GM21367 (cell line): ENCODE results near the gene ECHS1.

Source experiments
- ATAC-seq: cut with Tn5 transposase; IDR thresholded peaks from one replicate; pipeline ENCODE4 v1.9.1; 2021; ENCODE audit not compliant: unreplicated experiment

ECHS1 gene

DNA sequence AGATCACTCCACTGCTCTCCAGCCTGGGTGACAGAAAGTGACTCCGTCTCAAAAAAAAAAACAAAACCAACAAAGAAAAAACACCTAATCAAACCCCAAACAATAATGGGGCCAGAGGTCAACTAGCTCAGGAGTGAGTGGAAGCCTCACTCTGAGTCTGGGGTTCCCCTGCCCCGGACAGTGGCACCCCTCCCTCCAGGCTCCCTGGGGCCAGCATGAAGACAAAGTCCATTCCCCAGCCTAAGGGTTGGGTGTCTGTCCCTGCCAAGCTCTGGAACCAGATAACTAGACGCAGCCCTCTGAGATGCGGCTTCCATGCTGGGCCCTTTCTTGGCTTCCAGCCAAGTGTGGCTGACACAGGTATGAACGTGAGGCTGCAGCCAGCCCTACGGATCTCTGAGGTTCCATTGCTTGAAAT, 13.6 kb downstream of the ECHS1 start:
- no peak for ATAC-seq

DNA sequence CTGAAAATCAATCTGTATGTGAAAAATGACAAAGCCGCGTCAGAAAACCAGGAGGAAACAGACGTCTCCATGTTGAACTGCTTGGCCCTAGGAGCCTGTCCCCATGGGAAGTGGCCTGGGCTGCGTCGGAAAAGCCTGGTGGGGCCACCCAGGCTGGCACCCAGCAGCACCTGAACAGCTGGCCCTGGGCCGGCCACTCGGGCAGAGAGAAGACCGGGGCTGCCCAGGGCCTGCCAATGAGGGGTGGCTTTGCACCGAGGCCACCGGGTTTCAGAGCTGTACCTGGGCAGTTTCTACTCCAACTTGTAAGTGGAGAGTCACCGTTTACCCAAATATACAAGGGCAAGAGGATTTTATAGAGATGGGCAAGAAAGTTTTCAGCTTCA, 14.2 kb downstream of the ECHS1 start:
- no peak for ATAC-seq

DNA sequence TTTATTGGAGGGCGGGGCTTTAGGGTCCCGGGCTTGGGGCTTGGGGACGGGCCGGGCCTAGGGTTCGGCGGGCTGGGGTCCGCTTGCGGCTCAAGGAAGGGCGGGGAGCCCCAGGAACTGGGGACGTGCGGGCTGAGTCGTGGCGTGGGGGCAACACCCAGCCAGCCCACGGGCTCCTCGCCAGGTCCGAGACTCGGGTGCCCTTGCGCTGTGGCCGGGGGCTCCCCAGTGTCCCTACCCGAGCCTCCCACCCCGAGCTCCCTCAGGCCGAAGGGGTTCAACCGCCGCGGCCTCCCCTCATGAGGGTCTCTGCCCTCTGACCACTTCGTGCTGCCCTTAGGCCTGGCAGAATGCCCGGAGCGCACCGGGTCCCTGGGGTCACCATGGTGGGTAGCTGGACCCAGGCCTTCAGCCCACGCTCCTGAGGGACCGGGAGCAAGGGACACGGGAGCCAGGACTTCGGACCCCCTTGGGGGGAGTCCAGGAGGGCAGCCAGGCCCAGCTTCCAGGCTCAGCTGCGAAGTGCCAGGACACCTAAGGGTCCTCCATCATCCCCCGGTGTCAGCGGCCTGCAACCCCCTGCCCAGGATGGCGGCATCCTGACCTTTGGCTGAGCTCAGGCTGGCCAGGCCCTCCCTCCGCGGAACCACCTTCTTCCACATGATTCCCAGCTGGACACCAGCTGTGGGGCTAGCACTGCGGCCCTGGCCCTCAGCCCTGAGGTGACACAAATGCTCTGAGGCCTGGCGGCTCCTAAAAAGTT, 14.8 kb downstream of the ECHS1 start:
- no peak for ATAC-seq

DNA sequence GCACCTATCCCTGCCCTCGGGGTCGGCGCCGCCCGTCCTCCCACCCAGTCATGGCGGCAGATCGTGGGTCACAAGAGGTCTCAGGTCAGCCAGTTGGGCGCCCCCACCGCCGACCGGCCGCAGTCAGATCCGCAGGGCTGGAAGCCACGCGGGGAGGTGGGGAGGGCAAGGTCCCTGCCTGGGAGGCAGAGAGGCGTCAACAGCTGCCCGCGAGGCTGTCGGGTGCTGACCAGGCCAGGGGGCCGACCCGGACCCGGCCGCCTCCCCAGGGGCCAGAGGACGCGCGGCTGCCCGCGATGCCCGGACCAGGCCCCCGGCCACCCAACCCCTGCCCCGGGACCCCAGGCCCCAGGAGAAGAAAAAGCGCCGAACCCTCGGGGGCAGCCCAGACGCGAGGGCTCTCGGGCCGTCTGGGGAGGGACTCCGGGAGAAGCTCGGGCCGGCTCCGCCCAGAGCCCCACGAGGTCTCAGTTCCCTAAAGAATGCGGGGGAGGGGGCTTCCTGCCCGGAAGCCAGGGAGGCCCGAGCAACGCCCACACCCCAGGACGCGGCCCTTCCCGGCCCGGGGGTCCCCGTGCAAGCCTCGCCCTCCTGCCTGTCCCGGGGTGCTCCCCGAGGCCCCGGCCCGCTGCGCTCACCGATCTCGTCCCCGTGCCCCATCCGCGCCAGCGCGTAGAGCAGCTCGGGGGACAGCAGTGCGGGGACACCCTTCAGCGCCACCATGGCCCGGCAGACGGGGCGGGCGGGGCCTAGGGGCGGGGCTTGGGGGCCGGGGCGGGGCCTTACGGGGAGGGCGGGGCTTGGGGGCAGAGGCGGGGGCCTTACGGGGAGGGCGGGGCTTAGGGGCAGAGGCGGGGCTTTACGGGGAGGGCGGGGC, 15.6 kb downstream of the ECHS1 start, which contains the start of gene FUOM:
Gene FUOM (minus strand): TSS at position 735 of the 877 bp plus-strand sequence. CDS start 12 bp downstream, at position 723.
- ATAC-seq, result peak; percentile 57

DNA sequence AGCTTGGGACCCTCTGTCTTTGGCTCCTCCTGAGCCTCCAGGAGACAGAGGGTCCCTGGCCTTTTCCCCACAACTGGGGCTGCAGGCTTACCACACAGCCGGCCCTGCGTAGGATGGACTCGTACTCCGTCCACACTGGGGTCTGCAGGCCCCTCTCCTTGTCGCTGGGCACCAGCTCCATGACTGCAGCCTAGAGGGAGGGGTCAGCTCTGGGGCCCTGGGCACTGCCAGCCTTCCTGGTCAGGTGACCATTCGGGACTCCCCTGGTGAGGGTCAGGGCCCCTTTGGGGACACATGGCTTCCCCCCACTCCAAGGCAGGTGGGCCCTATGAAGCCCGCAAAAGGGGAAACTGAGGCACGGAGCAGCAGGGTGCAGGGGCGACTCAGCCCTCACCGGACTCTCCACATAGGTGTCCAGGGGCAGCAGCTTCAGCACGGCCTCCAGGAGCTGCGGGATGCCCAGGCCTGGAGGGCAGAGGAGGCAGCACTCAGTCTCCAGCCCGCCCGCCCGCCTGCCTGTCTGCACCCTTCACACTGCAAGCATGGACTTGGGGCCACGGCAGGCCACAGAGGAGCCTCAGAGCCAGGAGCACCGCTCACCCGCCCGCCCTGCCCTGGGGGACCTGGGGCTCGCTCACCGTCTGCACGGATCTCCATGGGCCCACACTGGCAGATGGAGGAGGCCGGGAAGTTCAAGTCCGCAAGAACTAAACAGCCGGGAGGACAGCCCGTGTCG, 16.4 kb downstream of the ECHS1 start:
- no peak for ATAC-seq

DNA sequence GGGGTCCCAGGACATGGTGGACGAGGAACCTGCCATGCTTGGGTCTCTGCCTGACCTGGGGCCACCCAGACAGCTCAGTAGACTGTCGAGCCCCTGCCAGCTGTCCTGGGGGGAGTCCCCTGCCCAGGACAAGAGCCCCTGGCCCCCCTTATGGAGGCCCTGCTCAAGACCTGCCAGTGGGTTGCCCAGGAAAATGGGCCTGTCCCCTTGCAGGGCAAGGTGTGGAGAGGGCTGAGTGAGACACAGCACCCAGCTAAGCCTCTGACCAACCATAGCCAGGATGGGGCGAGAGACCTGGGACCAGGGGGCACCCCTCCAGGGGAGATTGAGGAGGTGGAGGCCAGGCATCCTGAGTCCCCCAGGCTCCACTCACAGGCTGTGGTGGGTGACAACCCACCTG, 17.2 kb downstream of the ECHS1 start:
- no peak for ATAC-seq

DNA sequence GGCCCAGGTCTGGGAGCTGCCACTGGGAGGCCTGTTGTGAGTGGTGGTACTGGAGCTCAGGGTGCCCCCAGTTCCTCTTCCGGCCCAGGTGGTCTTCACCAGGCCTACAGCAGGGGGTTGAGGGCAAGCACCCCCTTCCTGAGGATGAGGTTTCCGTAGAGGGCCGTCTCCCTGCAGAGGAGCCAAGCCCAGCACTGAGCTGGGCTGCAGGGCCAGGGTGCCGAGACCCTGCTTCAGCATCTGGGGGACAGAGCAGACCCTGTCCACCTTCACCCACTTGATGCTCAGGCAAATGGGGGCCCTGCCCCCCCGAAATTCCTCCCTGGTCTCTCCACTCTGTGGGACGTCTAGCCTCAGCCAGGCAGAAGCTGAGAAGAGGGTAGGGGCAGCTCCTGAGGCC, 17.9 kb downstream of the ECHS1 start:
- ATAC-seq, result no peak

DNA sequence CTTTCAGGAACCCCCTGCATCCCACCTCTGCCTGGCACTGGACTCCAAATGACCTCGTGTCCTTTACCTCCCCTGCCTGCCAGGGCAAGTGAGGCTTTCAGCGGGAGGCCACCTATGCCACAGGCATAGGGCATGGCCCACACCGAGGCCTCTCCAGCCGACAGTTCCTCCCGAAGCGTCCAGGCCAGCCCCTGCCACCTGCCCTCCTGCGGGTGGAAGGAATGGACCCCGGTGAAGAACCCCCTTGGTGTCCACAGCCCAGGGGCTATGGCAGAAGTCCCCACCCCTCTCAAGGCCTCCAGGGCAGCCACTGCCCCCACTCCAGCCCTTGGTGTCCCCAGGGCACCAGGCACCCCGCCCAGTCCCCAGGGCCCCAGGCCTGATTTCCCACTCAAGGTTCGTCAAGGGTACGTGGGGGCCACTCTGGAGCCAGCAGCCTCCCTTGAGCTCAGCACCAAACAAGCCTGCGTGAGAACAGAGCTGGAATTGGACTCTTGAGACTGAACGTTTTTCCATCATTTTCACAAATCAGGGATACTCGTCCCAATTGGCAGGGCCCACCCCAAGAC, 18.4 kb downstream of the ECHS1 start:
- ATAC-seq, result no peak

DNA sequence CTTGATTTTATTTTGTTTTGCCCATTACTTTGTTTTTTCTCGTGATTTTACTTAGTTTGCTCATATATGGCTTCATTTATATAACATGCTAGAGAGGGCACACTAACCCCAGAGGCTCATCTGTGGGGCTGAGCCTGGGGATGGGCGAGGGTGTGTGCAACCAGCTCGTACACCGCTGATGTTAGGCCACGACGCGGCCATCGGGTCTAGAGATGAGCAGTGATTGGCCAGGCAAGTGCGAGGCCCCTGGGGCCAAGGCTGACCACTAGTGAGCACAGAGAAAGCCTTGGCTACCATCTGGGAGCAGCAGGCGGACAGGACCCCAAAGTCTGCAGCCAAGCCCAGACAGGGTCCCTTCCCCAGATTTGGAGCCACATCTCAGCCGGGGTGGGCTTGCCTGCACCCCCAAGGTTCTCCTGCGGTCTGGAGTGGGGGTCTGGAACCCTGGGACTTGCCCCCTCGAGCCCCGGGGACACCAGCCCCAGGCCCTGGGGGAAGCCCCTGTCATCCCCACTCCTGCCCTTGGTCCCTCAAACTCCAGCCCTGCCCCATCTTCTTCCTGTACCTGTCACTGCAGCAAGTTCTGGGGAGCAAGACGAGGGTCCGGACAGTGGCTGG, 19.1 kb downstream of the ECHS1 start:
- no peak for ATAC-seq

DNA sequence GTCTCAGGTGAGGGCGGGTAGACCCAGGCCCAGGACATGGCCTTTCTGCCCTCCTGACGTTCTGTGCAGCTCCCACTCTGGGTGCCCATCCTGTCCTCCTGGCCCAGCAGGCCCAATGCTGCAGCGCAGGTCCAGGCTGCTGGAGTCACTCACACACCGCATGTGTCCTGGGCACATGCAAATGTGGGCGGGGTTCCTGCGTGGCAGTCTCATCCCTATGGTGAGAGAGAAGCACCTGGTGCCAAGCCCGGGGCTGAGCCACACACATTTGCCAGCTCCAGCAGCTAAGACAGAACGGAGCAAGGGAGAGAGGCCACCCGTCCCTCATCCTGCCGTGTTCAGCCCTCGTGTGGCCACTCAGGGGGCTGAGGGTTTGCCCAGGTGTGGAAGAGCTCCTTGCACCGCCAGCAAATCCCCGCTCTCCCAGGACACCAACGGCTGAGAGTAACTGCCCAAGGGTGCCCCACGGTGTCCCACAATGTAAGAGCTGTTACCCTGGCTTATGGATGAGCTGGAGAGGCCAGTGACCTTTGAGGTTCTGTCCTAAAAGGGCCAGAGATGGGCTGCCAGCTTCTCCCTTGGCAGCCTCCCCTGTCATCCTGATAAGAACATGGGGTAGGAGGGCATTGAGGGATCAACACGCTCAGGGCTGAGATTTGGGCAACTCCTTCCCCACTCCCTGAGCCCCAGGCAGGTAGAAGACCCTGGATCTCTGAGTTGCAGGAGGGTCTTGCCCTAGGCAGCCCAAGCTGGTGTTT, 19.8 kb downstream of the ECHS1 start:
- no peak for ATAC-seq

DNA sequence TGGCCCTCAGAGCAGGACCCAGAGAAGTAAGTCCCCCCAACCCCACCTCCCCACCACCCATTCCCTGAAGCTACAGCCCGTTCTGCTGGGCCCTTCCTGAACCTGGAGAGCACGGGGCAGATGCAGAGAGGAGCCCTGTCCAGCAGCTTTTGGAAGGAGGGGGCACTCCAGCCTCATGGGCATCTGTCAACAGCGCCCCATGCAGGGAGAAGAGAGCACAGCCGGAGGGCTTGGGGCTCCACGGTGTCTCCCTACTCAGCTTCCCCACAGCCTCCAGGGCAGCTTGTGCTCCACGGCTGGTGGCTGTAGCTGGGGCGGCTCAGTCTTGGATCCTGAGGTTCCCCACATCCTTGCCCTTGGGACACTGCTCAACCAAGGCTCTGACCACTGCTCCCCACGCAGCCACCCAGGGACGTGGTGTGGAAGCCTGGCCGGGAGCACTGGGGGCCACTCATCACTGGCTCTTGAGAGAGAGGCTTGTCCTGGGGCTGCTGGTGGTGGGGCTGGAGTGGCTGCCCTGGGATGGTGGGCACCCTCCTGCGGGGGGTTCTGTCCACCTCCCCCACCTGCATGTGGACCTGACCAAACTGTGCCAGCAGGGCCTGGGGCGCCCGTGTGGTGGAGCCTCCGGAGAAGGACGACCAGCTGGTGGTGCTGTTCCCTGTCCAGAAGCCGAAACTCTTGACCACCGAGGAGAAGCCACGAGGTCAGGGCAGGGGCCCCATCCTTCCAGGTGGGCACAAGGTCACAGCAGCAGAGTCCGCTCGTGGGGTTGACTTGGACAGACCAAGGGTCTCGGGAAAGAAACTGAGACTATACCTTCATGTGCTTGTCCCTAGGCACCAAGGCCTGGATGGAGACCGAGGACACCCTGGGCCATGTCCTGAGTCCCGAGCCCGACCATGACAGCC, 21.5 kb downstream of the ECHS1 start:
- no peak for ATAC-seq

DNA sequence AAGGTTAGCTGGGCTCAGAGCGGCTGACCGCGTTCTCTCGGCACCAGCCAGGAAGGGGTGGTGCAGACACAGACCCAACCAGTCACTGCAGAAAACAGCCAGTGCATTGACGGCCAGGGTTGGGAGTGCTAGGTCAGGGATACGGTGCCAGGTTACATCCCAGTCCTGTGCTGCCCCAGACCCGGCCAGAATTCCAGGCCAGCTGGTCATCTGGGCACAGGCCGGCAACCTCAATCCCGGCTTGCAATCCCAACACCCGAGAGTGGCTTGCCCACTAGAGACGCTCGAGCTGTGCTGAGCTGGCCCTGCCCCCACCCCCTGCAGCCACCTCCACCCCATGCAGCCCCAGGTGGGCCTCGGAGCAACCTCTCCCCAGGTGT, 22.2 kb downstream of the ECHS1 start:
- no peak for ATAC-seq

DNA sequence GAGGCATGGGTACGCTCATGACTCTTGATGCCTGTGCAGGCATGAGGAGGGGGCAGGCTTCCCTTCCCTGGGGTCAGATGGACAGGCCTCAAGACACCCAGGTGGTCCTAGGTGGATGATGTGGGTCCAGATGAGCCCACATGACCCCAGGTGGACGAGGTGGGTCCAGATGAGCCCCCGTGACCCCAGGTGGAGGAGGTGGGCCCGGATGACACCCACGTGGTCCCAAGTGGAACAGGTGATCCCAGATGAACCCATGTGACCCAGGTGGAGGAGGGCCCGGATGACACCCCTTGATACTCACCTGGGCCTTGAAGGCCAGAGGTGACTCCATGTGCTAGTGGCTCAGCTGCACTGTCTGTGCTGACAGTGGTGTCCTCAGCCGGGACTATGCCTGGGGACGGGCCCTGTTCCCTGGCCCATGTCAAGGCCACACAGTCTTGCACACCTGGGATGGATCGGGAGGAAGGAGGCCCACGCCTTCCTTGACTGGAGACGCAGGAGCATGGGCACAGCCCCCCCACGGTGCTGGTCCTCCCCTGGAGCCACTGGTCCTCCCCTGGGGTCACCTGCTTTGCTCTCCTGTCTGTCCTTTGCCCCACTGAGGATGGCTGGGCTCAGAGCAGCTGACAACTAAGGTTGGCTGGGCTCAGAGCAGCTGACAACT, 22.7 kb downstream of the ECHS1 start:
- ATAC-seq, result no peak

DNA sequence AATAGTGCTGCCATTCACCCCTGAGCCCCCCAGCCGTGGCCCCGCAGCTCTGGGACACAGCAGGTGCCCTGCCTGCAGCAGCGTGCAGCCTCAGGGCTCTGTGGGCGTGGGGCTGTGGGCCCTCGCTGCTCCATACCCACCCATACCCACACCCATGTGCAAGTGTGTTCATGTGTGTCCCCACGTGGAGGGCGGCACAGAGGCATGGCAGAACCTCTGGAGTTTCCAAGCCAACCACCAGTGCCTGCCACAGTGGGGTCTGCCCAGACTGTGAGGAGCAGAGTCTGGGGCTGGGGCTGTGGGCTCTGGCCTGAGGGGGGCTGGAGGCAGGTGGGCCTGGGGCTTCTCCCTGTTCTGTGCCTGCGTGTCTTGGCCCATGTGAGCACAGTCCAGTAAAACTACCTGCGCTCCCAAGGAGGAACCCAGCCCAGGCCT, 23.6 kb downstream of the ECHS1 start:
- no peak for ATAC-seq

DNA sequence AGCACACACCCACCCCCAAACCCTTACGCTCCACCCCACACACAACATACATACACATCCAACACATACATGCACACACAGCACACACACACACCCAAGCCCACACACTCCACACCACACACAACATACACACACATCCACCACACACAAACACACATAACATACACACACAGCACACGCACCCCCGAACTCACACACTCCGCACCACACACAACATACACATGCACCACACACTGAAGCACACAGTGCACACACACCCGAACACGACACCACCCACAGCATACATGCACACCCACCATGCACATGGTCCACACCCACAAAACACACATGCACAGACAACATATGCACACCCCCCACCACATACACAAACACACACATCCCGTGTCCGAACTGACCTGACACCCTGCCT, 24.0 kb downstream of the ECHS1 start:
- ATAC-seq, result no peak

DNA sequence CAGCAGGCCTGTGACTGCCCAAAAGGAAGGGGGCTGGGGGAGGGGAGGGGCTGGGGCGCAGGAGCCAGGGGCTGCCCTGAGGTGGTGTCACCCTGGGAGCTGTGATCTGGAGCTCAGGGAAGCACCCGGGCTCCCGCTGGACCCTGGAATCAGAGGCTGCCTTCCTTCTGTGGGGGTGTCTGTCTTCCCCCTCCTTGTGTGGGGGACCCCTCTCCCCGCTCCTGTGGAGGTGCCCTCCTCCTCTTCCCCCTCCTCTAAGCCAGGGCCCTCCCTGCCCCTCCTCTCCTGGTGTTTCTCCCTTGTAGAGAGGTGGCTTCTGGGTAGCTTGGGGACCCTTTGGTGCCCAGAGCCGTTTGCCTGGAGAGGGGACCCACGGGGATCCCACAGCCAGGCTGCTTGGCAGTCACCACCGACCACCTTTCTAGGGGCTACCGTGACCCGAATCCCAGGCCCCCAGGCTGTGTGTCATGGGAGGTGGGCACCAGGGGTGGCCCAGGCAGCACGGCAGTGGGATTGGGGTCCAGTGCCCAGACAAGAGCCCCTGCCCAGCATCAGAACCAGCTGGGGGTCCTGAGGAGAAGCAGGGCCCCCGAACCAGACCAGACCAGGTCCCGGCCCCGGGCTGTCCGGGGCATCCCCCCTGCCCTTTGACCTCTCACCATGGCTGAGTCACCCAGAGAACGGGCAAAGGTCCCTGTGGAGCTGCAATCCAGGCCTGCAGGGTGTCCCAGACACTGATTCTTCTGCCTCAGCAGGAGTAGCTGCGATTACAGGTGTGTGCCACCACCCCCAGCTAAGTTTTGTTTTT, 25.2 kb downstream of the ECHS1 start:
- ATAC-seq, result no peak

DNA sequence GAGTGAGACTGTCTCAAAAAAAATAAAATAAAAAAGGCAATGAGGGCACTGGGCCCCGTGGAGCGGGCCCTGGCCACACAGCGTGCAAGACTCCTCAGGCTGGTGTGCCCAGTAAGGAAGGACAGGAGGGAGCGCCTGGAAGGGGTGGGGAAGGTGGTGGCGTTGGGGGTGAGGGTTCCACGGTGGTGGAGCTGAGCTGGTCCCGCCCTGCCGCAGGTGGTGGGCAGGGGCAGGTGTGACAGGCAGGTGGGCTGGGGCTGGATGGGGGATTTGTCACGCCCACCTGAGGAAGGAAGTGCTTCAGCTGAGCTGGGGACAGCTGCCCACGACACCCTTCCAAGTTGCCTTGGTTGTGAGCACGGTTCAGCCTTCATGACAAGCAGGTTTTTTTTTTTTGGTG, 26.7 kb downstream of the ECHS1 start:
- no peak for ATAC-seq

DNA sequence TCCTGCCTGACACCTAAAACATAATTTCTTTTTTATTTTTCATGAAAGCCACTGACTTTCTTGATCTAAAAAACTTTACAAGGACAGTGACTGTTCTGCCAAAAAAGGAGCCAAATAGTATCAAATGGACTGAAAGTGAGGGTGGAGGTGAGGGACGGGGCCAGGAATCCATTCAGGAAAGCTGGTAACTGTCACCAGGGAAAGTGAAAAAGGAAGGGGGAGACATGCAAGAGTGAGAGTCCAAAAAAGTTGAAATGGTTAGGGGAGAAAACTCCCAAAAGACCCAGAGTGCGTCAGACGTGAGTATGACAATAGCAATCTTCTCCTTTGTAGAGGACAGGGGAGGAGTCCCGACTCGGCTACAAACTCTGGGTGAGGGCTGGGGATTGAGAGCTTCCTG, 28.9 kb downstream of the ECHS1 start:
- no peak for ATAC-seq
